ENCODE results near the gene SESN3.

DNA sequence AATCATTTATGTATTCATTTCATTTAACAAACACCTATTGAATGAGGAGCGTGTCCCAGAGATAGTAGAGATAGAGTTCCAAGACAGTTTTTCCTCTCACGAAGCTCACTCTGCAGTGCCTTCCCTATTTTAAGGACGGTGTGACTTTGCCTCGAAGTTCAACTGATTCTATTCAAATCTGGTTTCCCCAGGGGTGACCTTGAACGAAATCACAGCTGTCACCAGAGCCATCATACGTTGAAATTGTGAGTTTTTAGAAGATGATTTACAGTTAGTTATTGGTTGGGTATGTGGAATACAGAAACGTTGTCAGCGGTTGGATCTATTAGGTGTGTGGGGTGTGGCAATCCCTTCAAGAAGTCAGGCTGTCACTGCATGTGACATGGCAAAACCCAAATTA lies 33.9 kb upstream of the SESN3 start:
- TF ChIP-seq, protein P1, sequence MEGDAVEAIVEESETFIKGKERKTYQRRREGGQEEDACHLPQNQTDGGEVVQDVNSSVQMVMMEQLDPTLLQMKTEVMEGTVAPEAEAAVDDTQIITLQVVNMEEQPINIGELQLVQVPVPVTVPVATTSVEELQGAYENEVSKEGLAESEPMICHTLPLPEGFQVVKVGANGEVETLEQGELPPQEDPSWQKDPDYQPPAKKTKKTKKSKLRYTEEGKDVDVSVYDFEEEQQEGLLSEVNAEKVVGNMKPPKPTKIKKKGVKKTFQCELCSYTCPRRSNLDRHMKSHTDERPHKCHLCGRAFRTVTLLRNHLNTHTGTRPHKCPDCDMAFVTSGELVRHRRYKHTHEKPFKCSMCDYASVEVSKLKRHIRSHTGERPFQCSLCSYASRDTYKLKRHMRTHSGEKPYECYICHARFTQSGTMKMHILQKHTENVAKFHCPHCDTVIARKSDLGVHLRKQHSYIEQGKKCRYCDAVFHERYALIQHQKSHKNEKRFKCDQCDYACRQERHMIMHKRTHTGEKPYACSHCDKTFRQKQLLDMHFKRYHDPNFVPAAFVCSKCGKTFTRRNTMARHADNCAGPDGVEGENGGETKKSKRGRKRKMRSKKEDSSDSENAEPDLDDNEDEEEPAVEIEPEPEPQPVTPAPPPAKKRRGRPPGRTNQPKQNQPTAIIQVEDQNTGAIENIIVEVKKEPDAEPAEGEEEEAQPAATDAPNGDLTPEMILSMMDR (IDR thresholded peaks at IDR 0.05) = no peak
- no peak for TF ChIP-seq POLR2A (IDR thresholded peaks at IDR 0.05)
